ENCODE data around the gene LMO7.

LMO7 gene

DNA sequence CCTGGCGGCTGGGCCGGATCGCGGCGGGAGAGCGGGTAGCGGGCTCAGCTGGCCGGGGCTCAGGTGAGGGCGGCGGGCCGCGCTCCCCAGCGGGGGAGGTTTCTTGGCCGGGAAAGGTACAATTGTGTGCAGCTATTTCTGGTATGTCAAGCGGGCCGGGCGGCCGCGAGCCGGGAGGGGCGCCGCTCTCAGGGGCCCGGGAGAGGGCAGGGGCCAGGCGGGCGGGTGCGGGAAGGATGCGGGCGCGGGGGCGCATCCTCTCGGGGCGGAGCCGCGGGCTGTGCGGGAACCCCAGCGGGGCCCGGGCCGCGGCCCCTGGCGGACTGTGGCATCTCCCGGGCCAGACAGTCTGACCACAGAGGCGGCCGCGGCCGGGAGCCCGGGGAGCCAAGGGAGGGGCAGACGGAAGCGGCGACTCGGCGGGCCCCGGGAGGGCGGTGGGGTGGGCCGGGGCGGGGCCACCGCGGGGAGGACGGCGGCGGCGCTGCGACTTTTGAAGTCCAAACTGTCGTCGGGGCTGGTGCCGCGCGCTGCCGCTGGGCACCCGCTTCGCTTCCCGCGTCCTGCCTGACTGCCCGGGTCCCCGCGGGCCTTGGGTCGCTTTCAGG lies at the start of gene LMO7:
Gene LMO7, plus strand, starts transcription at position 503 of the 608 bp plus-strand sequence. CDS start 328 bp downstream, outside the sequence.
- H4K20me1 ChIP-seq (ENCODE audit: insufficient read depth, low read length), result no peaks in the 10 kb centered on the region
- peak within 1 kb of the TSS; percentile 73 for H3K27ac ChIP-seq (ENCODE audit: low read depth, low read length, poor library complexity, severe bottlenecking)
- peak within 1 kb of the TSS; percentile 66 for H3K4me2 ChIP-seq (ENCODE audit: low read length)
- peaks cover 28% of the 10 kb centered on the region for H3K79me2 ChIP-seq (ENCODE audit: insufficient read depth, low read length)
- H3K4me1 ChIP-seq (ENCODE audit: insufficient read depth, low read length, severe bottlenecking), result peaks cover 42% of the 10 kb centered on the region
- no peaks in the 10 kb centered on the region for H3K9me2 ChIP-seq (ENCODE audit: low read depth, low read length)
- peaks cover 9% of the 10 kb centered on the region for H3F3A ChIP-seq (ENCODE audit: insufficient read depth, low read length)
- H3K4me3 ChIP-seq (ENCODE audit: low read depth, low read length, poor library complexity, severe bottlenecking), result peak within 1 kb of the TSS; percentile 93
- TF ChIP-seq EZH2 (IDR thresholded peaks at IDR 0.05; ENCODE audit: borderline replicate concordance, low read length), result no peak
- no peaks in the 10 kb centered on the region for H3K9me3 ChIP-seq (ENCODE audit: low read length)
- no peaks in the 10 kb centered on the region for H3K27me3 ChIP-seq (ENCODE audit: insufficient read depth, low read length)
- H3K9ac ChIP-seq (ENCODE audit: low read length), result peak within 1 kb of the TSS; percentile 91
- H2AFZ ChIP-seq (ENCODE audit: low read length), result peak within 1 kb of the TSS; percentile 73; the same call in 1 of the 2 replicates
- peaks cover 1% of the 10 kb centered on the region for H3K36me3 ChIP-seq (ENCODE audit: insufficient read depth, low read length)

DNA sequence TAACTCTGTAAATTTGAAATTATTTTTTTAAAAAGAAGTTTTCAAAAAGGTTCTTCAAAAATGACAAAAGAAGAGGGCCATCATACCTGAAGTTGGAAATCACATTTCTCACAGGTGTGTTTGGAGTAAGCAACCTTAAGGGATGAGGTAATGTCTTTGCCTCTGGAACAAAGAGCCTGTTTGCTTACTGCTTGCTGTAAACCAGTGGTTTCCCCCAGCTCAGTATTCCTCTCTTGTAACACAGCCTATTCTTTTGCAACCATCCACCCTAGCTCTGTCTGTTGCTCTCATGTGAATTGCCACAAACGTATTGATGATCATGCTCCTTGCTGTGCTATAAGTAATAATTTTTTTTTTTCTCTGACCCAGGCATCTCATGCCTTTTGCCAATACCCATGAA lies 48.5 kb upstream of the LMO7 start:
- no peaks in the 10 kb centered on the region for H3K27me3 ChIP-seq (ENCODE audit: insufficient read depth, low read length)
- H3K36me3 ChIP-seq (ENCODE audit: insufficient read depth, low read length), result peaks cover 72% of the 10 kb centered on the region
- H3K9me2 ChIP-seq (ENCODE audit: low read depth, low read length), result no peaks in the 10 kb centered on the region
- H3K4me3 ChIP-seq (ENCODE audit: low read depth, low read length, poor library complexity, severe bottlenecking), result no peak overlapping the region
- no peak overlapping the region for H3K4me2 ChIP-seq (ENCODE audit: low read length)
- no peak overlapping the region for H3K9ac ChIP-seq (ENCODE audit: low read length)
- H3K79me2 ChIP-seq (ENCODE audit: insufficient read depth, low read length), result no peaks in the 10 kb centered on the region
- no peak overlapping the region for H3K27ac ChIP-seq (ENCODE audit: low read depth, low read length, poor library complexity, severe bottlenecking)
- no peaks in the 10 kb centered on the region for H4K20me1 ChIP-seq (ENCODE audit: insufficient read depth, low read length)
- H3F3A ChIP-seq (ENCODE audit: insufficient read depth, low read length), result no peaks in the 10 kb centered on the region
- no peak overlapping the region for H2AFZ ChIP-seq (ENCODE audit: low read length)
- no peaks in the 10 kb centered on the region for H3K4me1 ChIP-seq (ENCODE audit: insufficient read depth, low read length, severe bottlenecking)
- peaks cover 20% of the 10 kb centered on the region for H3K9me3 ChIP-seq (ENCODE audit: low read length)
- TF ChIP-seq EZH2 (IDR thresholded peaks at IDR 0.05; ENCODE audit: borderline replicate concordance, low read length), result no peak
- TF ChIP-seq, protein P1, sequence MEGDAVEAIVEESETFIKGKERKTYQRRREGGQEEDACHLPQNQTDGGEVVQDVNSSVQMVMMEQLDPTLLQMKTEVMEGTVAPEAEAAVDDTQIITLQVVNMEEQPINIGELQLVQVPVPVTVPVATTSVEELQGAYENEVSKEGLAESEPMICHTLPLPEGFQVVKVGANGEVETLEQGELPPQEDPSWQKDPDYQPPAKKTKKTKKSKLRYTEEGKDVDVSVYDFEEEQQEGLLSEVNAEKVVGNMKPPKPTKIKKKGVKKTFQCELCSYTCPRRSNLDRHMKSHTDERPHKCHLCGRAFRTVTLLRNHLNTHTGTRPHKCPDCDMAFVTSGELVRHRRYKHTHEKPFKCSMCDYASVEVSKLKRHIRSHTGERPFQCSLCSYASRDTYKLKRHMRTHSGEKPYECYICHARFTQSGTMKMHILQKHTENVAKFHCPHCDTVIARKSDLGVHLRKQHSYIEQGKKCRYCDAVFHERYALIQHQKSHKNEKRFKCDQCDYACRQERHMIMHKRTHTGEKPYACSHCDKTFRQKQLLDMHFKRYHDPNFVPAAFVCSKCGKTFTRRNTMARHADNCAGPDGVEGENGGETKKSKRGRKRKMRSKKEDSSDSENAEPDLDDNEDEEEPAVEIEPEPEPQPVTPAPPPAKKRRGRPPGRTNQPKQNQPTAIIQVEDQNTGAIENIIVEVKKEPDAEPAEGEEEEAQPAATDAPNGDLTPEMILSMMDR (IDR thresholded peaks at IDR 0.05; ENCODE audit: low read length), result no peak

DNA sequence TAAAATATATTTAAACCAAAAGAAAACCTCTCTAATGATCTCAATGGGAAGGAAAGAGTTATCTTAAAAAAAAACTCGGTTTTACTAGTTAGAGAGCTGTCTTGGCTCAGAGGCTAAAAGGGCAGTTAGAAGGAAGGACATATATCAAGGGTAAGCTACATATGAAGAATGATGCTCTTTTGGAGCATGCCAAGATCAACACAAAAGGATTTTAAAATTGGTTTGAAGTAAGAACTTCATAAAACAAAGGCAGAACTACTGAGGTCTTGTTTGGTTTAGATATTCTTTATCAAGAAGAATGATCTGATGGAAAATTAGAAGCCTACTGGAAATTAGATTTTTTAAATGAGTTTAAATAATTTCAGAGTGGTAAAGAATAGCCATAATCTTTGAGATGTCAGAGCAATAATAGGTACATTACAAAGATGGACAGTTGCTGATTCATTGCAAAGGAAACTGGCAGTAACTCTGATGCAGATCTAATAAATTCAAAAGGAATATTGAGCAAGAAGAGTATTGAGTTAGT lies 39.4 kb upstream of the LMO7 start:
- H3K79me2 ChIP-seq (ENCODE audit: insufficient read depth, low read length), result no peaks in the 10 kb centered on the region
- H3K4me1 ChIP-seq (ENCODE audit: insufficient read depth, low read length, severe bottlenecking), result no peaks in the 10 kb centered on the region
- H3K36me3 ChIP-seq (ENCODE audit: insufficient read depth, low read length), result peaks cover 74% of the 10 kb centered on the region
- no peak overlapping the region for H3K9ac ChIP-seq (ENCODE audit: low read length)
- H3K27me3 ChIP-seq (ENCODE audit: insufficient read depth, low read length), result no peaks in the 10 kb centered on the region
- H3F3A ChIP-seq (ENCODE audit: insufficient read depth, low read length), result no peaks in the 10 kb centered on the region
- no peak overlapping the region for H2AFZ ChIP-seq (ENCODE audit: low read length)
- TF ChIP-seq, protein P1 (IDR thresholded peaks at IDR 0.05; ENCODE audit: low read length), result no peak
- no peak for TF ChIP-seq EZH2 (IDR thresholded peaks at IDR 0.05; ENCODE audit: borderline replicate concordance, low read length)
- H3K4me3 ChIP-seq (ENCODE audit: low read depth, low read length, poor library complexity, severe bottlenecking), result no peak overlapping the region
- H3K9me2 ChIP-seq (ENCODE audit: low read depth, low read length), result no peaks in the 10 kb centered on the region
- H3K9me3 ChIP-seq (ENCODE audit: low read length), result no peaks in the 10 kb centered on the region
- H4K20me1 ChIP-seq (ENCODE audit: insufficient read depth, low read length), result no peaks in the 10 kb centered on the region
- H3K27ac ChIP-seq (ENCODE audit: low read depth, low read length, poor library complexity, severe bottlenecking), result no peak overlapping the region
- no peak overlapping the region for H3K4me2 ChIP-seq (ENCODE audit: low read length)

DNA sequence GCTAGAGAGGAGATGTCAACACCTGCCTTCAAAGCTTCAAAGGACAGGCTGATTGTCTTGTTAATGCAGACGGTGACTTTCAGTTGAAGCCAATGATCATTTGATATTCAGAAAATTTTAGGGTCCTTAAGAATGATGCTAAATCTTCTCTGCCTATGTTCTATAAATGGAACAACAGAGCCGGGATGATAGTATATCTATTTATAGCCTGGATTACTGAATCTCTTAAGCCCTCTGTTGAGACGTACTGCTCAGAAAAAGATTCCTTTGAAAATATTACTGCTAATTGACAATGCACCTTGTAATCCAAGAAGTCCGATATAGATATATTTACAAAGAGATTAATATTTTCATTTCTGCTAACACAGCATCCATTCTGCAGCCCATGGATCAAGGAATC lies 35.8 kb upstream of the LMO7 start:
- H3F3A ChIP-seq (ENCODE audit: insufficient read depth, low read length), result no peaks in the 10 kb centered on the region
- no peaks in the 10 kb centered on the region for H4K20me1 ChIP-seq (ENCODE audit: insufficient read depth, low read length)
- H3K36me3 ChIP-seq (ENCODE audit: insufficient read depth, low read length), result peaks cover 64% of the 10 kb centered on the region
- no peak for TF ChIP-seq EZH2 (IDR thresholded peaks at IDR 0.05; ENCODE audit: borderline replicate concordance, low read length)
- TF ChIP-seq, protein P1 (IDR thresholded peaks at IDR 0.05; ENCODE audit: low read length), result no peak
- H3K9ac ChIP-seq (ENCODE audit: low read length), result no peak overlapping the region
- H2AFZ ChIP-seq (ENCODE audit: low read length), result no peak overlapping the region
- no peaks in the 10 kb centered on the region for H3K79me2 ChIP-seq (ENCODE audit: insufficient read depth, low read length)
- H3K27ac ChIP-seq (ENCODE audit: low read depth, low read length, poor library complexity, severe bottlenecking), result no peak overlapping the region
- H3K9me3 ChIP-seq (ENCODE audit: low read length), result no peaks in the 10 kb centered on the region
- H3K4me1 ChIP-seq (ENCODE audit: insufficient read depth, low read length, severe bottlenecking), result no peaks in the 10 kb centered on the region
- no peaks in the 10 kb centered on the region for H3K9me2 ChIP-seq (ENCODE audit: low read depth, low read length)
- no peak overlapping the region for H3K4me2 ChIP-seq (ENCODE audit: low read length)
- H3K27me3 ChIP-seq (ENCODE audit: insufficient read depth, low read length), result no peaks in the 10 kb centered on the region
- H3K4me3 ChIP-seq (ENCODE audit: low read depth, low read length, poor library complexity, severe bottlenecking), result no peak overlapping the region
